ENCODE measurements around the gene PARVG. TPM values are rescaled to one million over a fixed set of nuclear protein-coding genes. Genes with fewer than 3 reads are reported as not detected.

PARVG gene
- total RNA-seq, 1 experiment from 2014 or later = 0.23 TPM

GRCh38 chr22:44215287-44215686, 34.6 kb downstream of the PARVG start:
- H3K27me3 Mint-ChIP-seq (ENCODE audit: insufficient read depth, unreplicated experiment) = peaks cover 7% of the 10 kb centered on the region
- no peak for DNase-seq (ENCODE audit: unreplicated experiment)
- H3K4me3 Mint-ChIP-seq (ENCODE audit: unreplicated experiment) = no peak overlapping the region
- no peaks in the 10 kb centered on the region for H3K36me3 Mint-ChIP-seq (ENCODE audit: insufficient read depth, unreplicated experiment)
- no peaks in the 10 kb centered on the region for H3K9me3 Mint-ChIP-seq (ENCODE audit: unreplicated experiment)
- intact Hi-C loops (cut with micrococcal nuclease) = no loop called here
- ChIA-PET POLR2A (no interaction called here), CTCF (interaction anchor here (0.8 kb wide), 1 partner anchor 28 kb away, joined by 3 read pairs; no protein-coding TSS in a partner anchor)
- H3K27ac Mint-ChIP-seq (ENCODE audit: low read depth, unreplicated experiment) = no peak overlapping the region
- BruUV-seq (replicated peaks) = no TSS peak
- TF ChIP-seq, protein P1, sequence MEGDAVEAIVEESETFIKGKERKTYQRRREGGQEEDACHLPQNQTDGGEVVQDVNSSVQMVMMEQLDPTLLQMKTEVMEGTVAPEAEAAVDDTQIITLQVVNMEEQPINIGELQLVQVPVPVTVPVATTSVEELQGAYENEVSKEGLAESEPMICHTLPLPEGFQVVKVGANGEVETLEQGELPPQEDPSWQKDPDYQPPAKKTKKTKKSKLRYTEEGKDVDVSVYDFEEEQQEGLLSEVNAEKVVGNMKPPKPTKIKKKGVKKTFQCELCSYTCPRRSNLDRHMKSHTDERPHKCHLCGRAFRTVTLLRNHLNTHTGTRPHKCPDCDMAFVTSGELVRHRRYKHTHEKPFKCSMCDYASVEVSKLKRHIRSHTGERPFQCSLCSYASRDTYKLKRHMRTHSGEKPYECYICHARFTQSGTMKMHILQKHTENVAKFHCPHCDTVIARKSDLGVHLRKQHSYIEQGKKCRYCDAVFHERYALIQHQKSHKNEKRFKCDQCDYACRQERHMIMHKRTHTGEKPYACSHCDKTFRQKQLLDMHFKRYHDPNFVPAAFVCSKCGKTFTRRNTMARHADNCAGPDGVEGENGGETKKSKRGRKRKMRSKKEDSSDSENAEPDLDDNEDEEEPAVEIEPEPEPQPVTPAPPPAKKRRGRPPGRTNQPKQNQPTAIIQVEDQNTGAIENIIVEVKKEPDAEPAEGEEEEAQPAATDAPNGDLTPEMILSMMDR (IDR thresholded peaks at IDR 0.05; ENCODE audit: unreplicated experiment) = no peak
- H3K4me1 Mint-ChIP-seq (ENCODE audit: insufficient read depth, unreplicated experiment) = peaks cover 13% of the 10 kb centered on the region

DNA sequence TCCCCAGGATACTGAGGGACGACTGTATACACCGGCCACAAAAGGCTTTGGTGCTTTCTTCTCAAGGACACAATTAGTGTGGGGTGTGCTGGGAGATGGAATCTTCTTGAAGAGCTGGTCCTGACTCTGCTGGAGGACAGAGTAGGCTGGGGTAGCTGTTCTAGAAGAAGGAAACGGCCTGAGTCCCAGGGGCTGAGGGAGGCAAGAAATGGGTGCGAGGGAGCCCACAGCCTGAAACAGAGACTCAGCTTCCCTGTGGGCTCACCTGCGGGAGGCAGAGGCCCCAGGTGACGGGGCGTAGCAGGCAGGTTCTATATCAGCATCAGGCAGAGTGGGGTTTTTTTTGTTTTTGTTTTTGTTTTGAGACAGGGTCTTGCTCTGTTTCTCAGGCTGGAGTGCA, 36.6 kb downstream of the PARVG start:
- intact Hi-C loops (cut with micrococcal nuclease) = no loop called here
- no peak overlapping the region for H3K4me3 Mint-ChIP-seq (ENCODE audit: unreplicated experiment)
- peaks cover 11% of the 10 kb centered on the region for H3K27me3 Mint-ChIP-seq (ENCODE audit: insufficient read depth, unreplicated experiment)
- POLR2A ChIA-PET = no interaction called here
- DNase-seq (ENCODE audit: unreplicated experiment) = no peak
- no peaks in the 10 kb centered on the region for H3K9me3 Mint-ChIP-seq (ENCODE audit: unreplicated experiment)
- BruUV-seq (replicated peaks) = no TSS peak
- no peak overlapping the region for H3K27ac Mint-ChIP-seq (ENCODE audit: low read depth, unreplicated experiment)
- H3K4me1 Mint-ChIP-seq (ENCODE audit: insufficient read depth, unreplicated experiment) = no peaks in the 10 kb centered on the region
- TF ChIP-seq, protein P1 (IDR thresholded peaks at IDR 0.05; ENCODE audit: unreplicated experiment) = no peak
- CTCF ChIA-PET = interaction anchor here (0.6 kb wide), 1 partner anchor 315 kb away, joined by 4 read pairs; no protein-coding TSS in a partner anchor
- H3K36me3 Mint-ChIP-seq (ENCODE audit: insufficient read depth, unreplicated experiment) = no peaks in the 10 kb centered on the region

- H3K4me3 Mint-ChIP-seq (ENCODE audit: unreplicated experiment) = no peak overlapping the region
- no peak for DNase-seq (ENCODE audit: unreplicated experiment)
- H3K36me3 Mint-ChIP-seq (ENCODE audit: insufficient read depth, unreplicated experiment) = no peaks in the 10 kb centered on the region
- peaks cover 11% of the 10 kb centered on the region for H3K27me3 Mint-ChIP-seq (ENCODE audit: insufficient read depth, unreplicated experiment)
- no peaks in the 10 kb centered on the region for H3K9me3 Mint-ChIP-seq (ENCODE audit: unreplicated experiment)
- CTCF ChIA-PET = no interaction called here
- intact Hi-C loops (cut with micrococcal nuclease) = no loop called here
- no peak overlapping the region for H3K27ac Mint-ChIP-seq (ENCODE audit: low read depth, unreplicated experiment)
- TF ChIP-seq, protein P1 (IDR thresholded peaks at IDR 0.05; ENCODE audit: unreplicated experiment) = no peak
- POLR2A ChIA-PET = no interaction called here
- H3K4me1 Mint-ChIP-seq (ENCODE audit: insufficient read depth, unreplicated experiment) = no peaks in the 10 kb centered on the region
- BruUV-seq (replicated peaks) = no TSS peak
Observed at GRCh38 chr22:44218071-44218470, 37.3 kb downstream of the PARVG start.

GRCh38 chr22:44219101-44219870, 38.6 kb downstream of the PARVG start:
- H3K9me3 Mint-ChIP-seq (ENCODE audit: unreplicated experiment) = no peaks in the 10 kb centered on the region
- intact Hi-C loops (cut with micrococcal nuclease) = no loop called here
- no TSS peak for BruUV-seq (replicated peaks)
- DNase-seq (ENCODE audit: unreplicated experiment) = no peak
- peaks cover 11% of the 10 kb centered on the region for H3K27me3 Mint-ChIP-seq (ENCODE audit: insufficient read depth, unreplicated experiment)
- peaks cover 11% of the 10 kb centered on the region for H3K4me1 Mint-ChIP-seq (ENCODE audit: insufficient read depth, unreplicated experiment)
- ChIA-PET POLR2A (interaction anchor here (0.6 kb wide), 1 partner anchor 391 kb away, joined by 3 read pairs; no protein-coding TSS in a partner anchor), CTCF (interaction anchor here (0.7 kb wide), 1 partner anchor 338 kb away, joined by 3 read pairs; no protein-coding TSS in a partner anchor)
- TF ChIP-seq, protein P1 (IDR thresholded peaks at IDR 0.05; ENCODE audit: unreplicated experiment) = no peak
- H3K36me3 Mint-ChIP-seq (ENCODE audit: insufficient read depth, unreplicated experiment) = no peaks in the 10 kb centered on the region
- no peak overlapping the region for H3K4me3 Mint-ChIP-seq (ENCODE audit: unreplicated experiment)
- H3K27ac Mint-ChIP-seq (ENCODE audit: low read depth, unreplicated experiment) = no peak overlapping the region

All from MCF 10A (cell line).